ENCODE measurements around the gene DNAH10. TPM values are rescaled to one million over a fixed set of nuclear protein-coding genes. Genes with fewer than 3 reads are reported as not detected.

DNAH10 gene
- total RNA-seq, 2 experiments from 2014 or later: 0.18 TPM

GRCh38 chr12:123748161-123748560 is 13.9 kb upstream of the DNAH10 start:
- no peak for ATAC-seq
- ChIA-PET POLR2A (no interaction called here), CTCF (no interaction called here)
- Mint-ChIP-seq H3K36me3 (ENCODE audit: low read depth) (peaks cover 63% of the 10 kb centered on the region), H3K27ac (no peak overlapping the region), H3K4me1 (ENCODE audit: low read depth) (peaks cover 21% of the 10 kb centered on the region), H3K4me3 (no peak overlapping the region), H3K27me3 (ENCODE audit: low read depth) (no peaks in the 10 kb centered on the region), H3K9me3 (ENCODE audit: insufficient read depth) (no peaks in the 10 kb centered on the region)
- DNase-seq: no peak

- H3K4me1 Mint-ChIP-seq (ENCODE audit: low read depth): peaks cover 19% of the 10 kb centered on the region
- no peak overlapping the region for H3K27ac Mint-ChIP-seq
- H3K4me3 Mint-ChIP-seq: no peak overlapping the region
- ChIA-PET CTCF (no interaction called here), POLR2A (no interaction called here)
- no peaks in the 10 kb centered on the region for H3K9me3 Mint-ChIP-seq (ENCODE audit: insufficient read depth)
- no peaks in the 10 kb centered on the region for H3K27me3 Mint-ChIP-seq (ENCODE audit: low read depth)
- DNase-seq (no peak), ATAC-seq (no peak)
- peaks cover 62% of the 10 kb centered on the region for H3K36me3 Mint-ChIP-seq (ENCODE audit: low read depth)
Observed at GRCh38 chr12:123748661-123749060, 13.4 kb upstream of the DNAH10 start.

- H3K9me3 Mint-ChIP-seq (ENCODE audit: insufficient read depth): no peaks in the 10 kb centered on the region
- H3K4me3 Mint-ChIP-seq: no peak overlapping the region
- H3K36me3 Mint-ChIP-seq (ENCODE audit: low read depth): peaks cover 59% of the 10 kb centered on the region
- ChIA-PET CTCF (no interaction called here), POLR2A (interaction anchor here (1.4 kb wide), 1 partner anchor 35 kb away, joined by 4 read pairs; no protein-coding TSS in a partner anchor)
- H3K27me3 Mint-ChIP-seq (ENCODE audit: low read depth): no peaks in the 10 kb centered on the region
- ATAC-seq: no peak
- DNase-seq: no peak
- H3K4me1 Mint-ChIP-seq (ENCODE audit: low read depth): peaks cover 17% of the 10 kb centered on the region
- no peak overlapping the region for H3K27ac Mint-ChIP-seq
Observed at GRCh38 chr12:123749355-123749754, 12.7 kb upstream of the DNAH10 start.

GRCh38 chr12:123750159-123750656 is 11.9 kb upstream of the DNAH10 start:
- ATAC-seq: no peak
- Mint-ChIP-seq H3K4me1 (ENCODE audit: low read depth) (peaks cover 17% of the 10 kb centered on the region), H3K27me3 (ENCODE audit: low read depth) (no peaks in the 10 kb centered on the region), H3K27ac (no peak overlapping the region), H3K9me3 (ENCODE audit: insufficient read depth) (no peaks in the 10 kb centered on the region), H3K36me3 (ENCODE audit: low read depth) (peaks cover 60% of the 10 kb centered on the region), H3K4me3 (no peak overlapping the region)
- CTCF ChIA-PET: interaction anchor here (1.3 to 1.4 kb wide), 2 partner anchors 11 to 38 kb away, joined by 3 read pairs; partner anchors contain the start of gene ATP6V0A2
- DNase-seq: no peak
- POLR2A ChIA-PET: interaction anchor here (1.4 kb wide), 1 partner anchor 36 kb away, joined by 4 read pairs; no protein-coding TSS in a partner anchor

- no peak overlapping the region for H3K27ac Mint-ChIP-seq
Observed at GRCh38 chr12:123752046-123752445, 10.1 kb upstream of the DNAH10 start.

DNA sequence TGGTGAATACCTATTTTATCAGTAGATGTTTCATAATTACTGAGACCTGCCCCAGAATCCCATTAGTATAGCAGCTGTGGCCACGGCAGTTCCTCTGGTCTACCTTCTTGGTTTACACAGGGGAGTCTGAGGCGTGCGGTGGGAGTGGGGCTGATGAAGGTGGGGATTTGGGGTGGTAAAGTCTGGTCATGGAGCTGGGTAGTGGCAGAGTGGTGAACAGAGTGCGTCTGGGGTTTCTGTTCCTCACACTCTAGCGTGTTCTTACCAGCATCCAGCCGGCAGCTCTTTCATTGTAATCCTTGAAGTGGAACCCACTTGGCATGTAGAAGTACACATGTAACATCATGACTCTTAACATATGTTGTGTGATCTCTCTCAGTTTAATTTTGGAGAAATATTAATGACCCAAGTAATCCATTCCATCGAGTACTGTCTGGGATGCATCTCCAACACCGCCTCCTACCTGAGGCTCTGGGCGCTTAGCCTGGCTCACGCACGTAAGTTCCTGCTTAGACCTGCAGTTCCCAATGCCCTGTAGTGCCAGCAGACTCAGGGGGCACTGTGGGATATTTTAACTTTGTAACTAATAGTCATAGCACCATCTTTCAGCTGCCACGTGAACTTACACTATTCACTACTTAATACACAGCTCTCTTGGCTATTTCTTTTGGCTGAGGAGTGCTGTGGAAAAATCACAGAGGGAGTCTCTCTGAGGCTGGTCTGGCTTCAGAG is 7.9 kb upstream of the DNAH10 start:
- Mint-ChIP-seq H3K27ac (no peak overlapping the region), H3K4me3 (no peak overlapping the region), H3K27me3 (ENCODE audit: low read depth) (no peaks in the 10 kb centered on the region), H3K36me3 (ENCODE audit: low read depth) (peaks cover 45% of the 10 kb centered on the region), H3K9me3 (ENCODE audit: insufficient read depth) (no peaks in the 10 kb centered on the region), H3K4me1 (ENCODE audit: low read depth) (peaks cover 12% of the 10 kb centered on the region)
- ChIA-PET CTCF (no interaction called here), POLR2A (no interaction called here)
- DNase-seq: no peak
- no peak for ATAC-seq

More at GRCh38 chr12:123752046-123752445, 10.1 kb upstream of the DNAH10 start:
- Mint-ChIP-seq H3K27me3 (ENCODE audit: low read depth) (no peaks in the 10 kb centered on the region), H3K9me3 (ENCODE audit: insufficient read depth) (no peaks in the 10 kb centered on the region), H3K4me3 (no peak overlapping the region), H3K4me1 (ENCODE audit: low read depth) (peaks cover 16% of the 10 kb centered on the region), H3K36me3 (ENCODE audit: low read depth) (peaks cover 55% of the 10 kb centered on the region)
- DNase-seq (no peak), ATAC-seq (no peak)
- POLR2A ChIA-PET: no interaction called here
- CTCF ChIA-PET: no interaction called here

GRCh38 chr12:123757561-123757960 is 4.5 kb upstream of the DNAH10 start:
- Mint-ChIP-seq H3K36me3 (ENCODE audit: low read depth) (peaks cover 31% of the 10 kb centered on the region), H3K27ac (no peak overlapping the region), H3K4me1 (ENCODE audit: low read depth) (peaks cover 6% of the 10 kb centered on the region), H3K9me3 (ENCODE audit: insufficient read depth) (no peaks in the 10 kb centered on the region), H3K27me3 (ENCODE audit: low read depth) (no peaks in the 10 kb centered on the region), H3K4me3 (no peak overlapping the region)
- ATAC-seq (no peak), DNase-seq (no peak)
- ChIA-PET POLR2A (no interaction called here), CTCF (no interaction called here)

DNA sequence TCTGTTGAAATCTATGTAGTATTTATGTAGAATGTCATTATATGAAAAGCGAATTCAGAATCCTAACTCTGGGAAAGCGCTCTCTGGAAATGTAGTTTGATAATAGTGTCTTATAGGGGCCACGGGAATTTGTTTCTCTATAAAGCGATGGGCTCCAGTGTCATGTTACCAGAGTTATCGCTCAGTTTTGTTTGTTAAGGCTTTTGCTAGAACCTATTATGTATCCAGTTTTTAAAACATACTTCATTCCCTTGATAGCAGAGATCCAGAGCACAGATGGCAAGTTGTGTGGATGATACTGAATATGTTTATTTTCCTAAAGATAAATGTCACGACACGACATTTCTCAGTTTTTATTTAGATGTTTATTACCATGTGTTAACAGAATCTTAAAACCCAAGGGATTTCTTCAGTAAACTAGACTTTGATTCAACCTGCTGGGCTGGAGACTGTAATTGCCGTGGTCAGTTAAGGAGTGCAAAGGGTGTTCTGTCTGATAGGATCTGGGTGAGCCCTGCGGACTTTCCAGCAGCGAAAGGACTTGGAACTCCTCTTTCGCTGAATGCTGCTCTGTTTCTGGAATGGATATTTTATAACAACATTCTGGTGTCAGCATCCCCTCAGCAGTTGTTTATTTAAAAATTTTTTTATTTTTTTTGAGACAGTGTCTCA is 1.7 kb upstream of the DNAH10 start:
- Mint-ChIP-seq H3K36me3 (ENCODE audit: low read depth) (peaks cover 15% of the 10 kb centered on the region), H3K4me1 (ENCODE audit: low read depth) (peaks cover 6% of the 10 kb centered on the region), H3K27me3 (ENCODE audit: low read depth) (peaks cover 7% of the 10 kb centered on the region), H3K4me3 (no peak overlapping the region), H3K9me3 (ENCODE audit: insufficient read depth) (no peaks in the 10 kb centered on the region), H3K27ac (no peak overlapping the region)
- ATAC-seq (no peak), DNase-seq (no peak)
- POLR2A ChIA-PET: no interaction called here
- CTCF ChIA-PET: interaction anchor here (1.8 kb wide), 1 partner anchor 89 kb away, joined by 4 read pairs; the partner anchor contains the start of gene TCTN2

GRCh38 chr12:123762715-123763052 is 583 bp downstream of the DNAH10 start:
- Mint-ChIP-seq H3K27ac (no peak overlapping the region), H3K9me3 (ENCODE audit: insufficient read depth) (no peaks in the 10 kb centered on the region), H3K4me3 (peak overlapping the region; percentile 78), H3K36me3 (ENCODE audit: low read depth) (peaks cover 12% of the 10 kb centered on the region), H3K4me1 (ENCODE audit: low read depth) (peaks cover 12% of the 10 kb centered on the region), H3K27me3 (ENCODE audit: low read depth) (peaks cover 13% of the 10 kb centered on the region)
- ATAC-seq (no peak), DNase-seq (no peak)
- POLR2A ChIA-PET: no interaction called here
- CTCF ChIA-PET: no interaction called here

- Mint-ChIP-seq H3K4me3 (peak overlapping the region; percentile 78), H3K36me3 (ENCODE audit: low read depth) (peaks cover 9% of the 10 kb centered on the region)
- no peak for ATAC-seq
Observed at GRCh38 chr12:123763093-123763492, 992 bp downstream of the DNAH10 start.

GRCh38 chr12:123764109-123764508 is 2.0 kb downstream of the DNAH10 start:
- CTCF ChIA-PET: no interaction called here
- ATAC-seq: no peak

More at GRCh38 chr12:123763093-123763492, 992 bp downstream of the DNAH10 start:
- ChIA-PET CTCF (no interaction called here), POLR2A (interaction anchor here (0.7 kb wide), 1 partner anchor 873 kb away, joined by 3 read pairs; no protein-coding TSS in a partner anchor)
- no peak overlapping the region for H3K27ac Mint-ChIP-seq
- no peak for DNase-seq
- peaks cover 16% of the 10 kb centered on the region for H3K4me1 Mint-ChIP-seq (ENCODE audit: low read depth)
- no peaks in the 10 kb centered on the region for H3K9me3 Mint-ChIP-seq (ENCODE audit: insufficient read depth)
- H3K27me3 Mint-ChIP-seq (ENCODE audit: low read depth): peaks cover 13% of the 10 kb centered on the region

GRCh38 chr12:123765504-123766035 is 3.5 kb downstream of the DNAH10 start:
- POLR2A ChIA-PET: no interaction called here
- H3K27ac Mint-ChIP-seq: no peak overlapping the region
- no peak for ATAC-seq

More at GRCh38 chr12:123764109-123764508, 2.0 kb downstream of the DNAH10 start:
- POLR2A ChIA-PET: interaction anchor here (0.6 kb wide), 1 partner anchor 8 kb away, joined by 3 read pairs; no protein-coding TSS in a partner anchor
- peaks cover 19% of the 10 kb centered on the region for H3K4me1 Mint-ChIP-seq (ENCODE audit: low read depth)
- DNase-seq: no peak
- no peak overlapping the region for H3K27ac Mint-ChIP-seq
- H3K36me3 Mint-ChIP-seq (ENCODE audit: low read depth): peaks cover 8% of the 10 kb centered on the region
- no peaks in the 10 kb centered on the region for H3K9me3 Mint-ChIP-seq (ENCODE audit: insufficient read depth)
- H3K4me3 Mint-ChIP-seq: no peak overlapping the region
- peaks cover 16% of the 10 kb centered on the region for H3K27me3 Mint-ChIP-seq (ENCODE audit: low read depth)

More at GRCh38 chr12:123765504-123766035, 3.5 kb downstream of the DNAH10 start:
- H3K27me3 Mint-ChIP-seq (ENCODE audit: low read depth): peaks cover 18% of the 10 kb centered on the region
- H3K4me3 Mint-ChIP-seq: no peak overlapping the region
- H3K36me3 Mint-ChIP-seq (ENCODE audit: low read depth): peaks cover 3% of the 10 kb centered on the region
- CTCF ChIA-PET: no interaction called here
- no peaks in the 10 kb centered on the region for H3K9me3 Mint-ChIP-seq (ENCODE audit: insufficient read depth)
- no peak for DNase-seq
- peaks cover 19% of the 10 kb centered on the region for H3K4me1 Mint-ChIP-seq (ENCODE audit: low read depth)
